Measurements from ENCODE around the gene ZNF451.

Gene ZNF451

DNA sequence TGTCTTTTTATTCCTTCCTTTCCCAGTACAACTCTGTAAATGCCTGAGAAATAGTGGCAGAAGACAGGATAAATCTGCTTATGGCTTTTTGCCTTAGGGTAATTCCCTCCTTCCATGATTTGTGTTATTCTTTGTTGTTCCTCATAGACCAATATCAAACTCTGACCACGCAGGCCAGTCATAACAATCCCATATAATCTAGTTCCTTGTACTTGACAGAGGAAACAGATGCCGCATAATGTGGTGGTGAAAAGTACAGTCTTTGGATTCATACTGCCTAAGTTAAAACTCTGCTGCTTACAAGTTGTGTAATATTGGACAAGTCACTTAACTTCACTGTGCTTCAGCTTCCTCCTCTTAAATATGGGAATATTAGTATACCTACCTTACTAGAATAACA lies 74.0 kb downstream of the ZNF451 start:
- no peak for DNase-seq

DNA sequence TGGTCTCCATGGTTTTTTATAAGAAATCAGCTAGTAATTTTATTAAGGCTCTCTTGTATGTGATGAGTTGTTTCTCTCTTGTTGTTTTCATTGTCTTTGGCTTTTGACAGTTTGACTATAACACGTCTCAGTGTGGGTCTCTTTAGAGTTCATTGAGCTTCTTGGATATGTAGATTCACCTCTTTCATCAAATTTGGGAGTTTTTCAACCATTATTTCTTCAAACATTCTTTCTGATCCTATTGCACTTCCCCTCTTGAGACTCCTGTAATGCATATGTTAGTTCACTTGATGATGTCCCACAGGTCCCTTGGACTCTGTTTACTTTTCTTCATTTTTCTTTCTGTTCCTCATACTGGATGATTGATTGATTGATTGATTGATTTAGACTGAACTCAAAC lies 75.1 kb downstream of the ZNF451 start:
- DNase-seq: no peak

DNA sequence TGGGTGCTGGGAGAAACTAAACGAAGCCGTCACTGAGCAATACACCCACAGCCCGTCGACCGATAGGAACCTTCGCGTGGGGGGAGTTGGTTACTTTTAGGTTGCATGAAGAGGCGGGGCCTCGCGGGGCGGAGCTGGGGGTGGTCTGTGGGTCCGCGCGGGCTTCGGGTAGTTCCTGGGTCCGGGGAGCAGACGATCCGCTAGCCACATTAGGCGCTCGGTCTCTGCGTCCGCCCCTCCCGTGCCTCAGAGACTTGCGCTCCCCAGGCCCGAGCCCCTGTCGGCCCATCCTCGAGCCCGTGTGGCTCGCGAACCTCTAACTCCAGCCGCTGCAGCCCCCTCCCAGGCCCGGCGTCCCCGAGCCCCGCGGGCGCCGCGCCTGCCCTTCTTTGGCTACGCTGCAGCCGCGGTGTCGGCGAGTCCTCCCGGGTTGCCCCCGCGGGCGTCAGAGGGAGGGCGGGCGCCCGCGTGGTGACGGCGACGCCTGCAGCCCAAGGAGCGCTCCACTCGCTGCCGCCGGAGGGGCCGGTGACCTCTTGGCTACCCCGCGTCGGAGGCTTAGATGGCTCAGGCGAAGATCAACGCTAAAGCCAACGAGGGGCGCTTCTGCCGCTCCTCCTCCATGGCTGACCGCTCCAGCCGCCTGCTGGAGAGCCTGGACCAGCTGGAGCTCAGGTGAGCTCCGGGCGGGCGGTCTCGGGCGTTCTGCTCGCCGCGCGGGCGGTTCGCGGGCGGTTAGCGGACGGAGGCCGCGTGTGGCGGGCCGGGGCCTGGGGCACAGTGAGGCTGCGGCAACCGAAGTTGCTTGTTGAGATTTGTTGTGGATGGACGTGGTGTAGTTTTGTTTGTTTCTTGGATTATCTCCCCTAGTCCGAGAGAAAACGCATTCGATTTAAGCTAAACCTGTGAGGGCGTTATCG lies 82.4 kb downstream of the ZNF451 start, which contains the start of gene BAG2:
TSS of gene BAG2 (plus strand) at position 191 of the 920 bp plus-strand sequence. CDS start at position 563, 372 bp downstream.
- DNase-seq: peak; percentile 58

DNA sequence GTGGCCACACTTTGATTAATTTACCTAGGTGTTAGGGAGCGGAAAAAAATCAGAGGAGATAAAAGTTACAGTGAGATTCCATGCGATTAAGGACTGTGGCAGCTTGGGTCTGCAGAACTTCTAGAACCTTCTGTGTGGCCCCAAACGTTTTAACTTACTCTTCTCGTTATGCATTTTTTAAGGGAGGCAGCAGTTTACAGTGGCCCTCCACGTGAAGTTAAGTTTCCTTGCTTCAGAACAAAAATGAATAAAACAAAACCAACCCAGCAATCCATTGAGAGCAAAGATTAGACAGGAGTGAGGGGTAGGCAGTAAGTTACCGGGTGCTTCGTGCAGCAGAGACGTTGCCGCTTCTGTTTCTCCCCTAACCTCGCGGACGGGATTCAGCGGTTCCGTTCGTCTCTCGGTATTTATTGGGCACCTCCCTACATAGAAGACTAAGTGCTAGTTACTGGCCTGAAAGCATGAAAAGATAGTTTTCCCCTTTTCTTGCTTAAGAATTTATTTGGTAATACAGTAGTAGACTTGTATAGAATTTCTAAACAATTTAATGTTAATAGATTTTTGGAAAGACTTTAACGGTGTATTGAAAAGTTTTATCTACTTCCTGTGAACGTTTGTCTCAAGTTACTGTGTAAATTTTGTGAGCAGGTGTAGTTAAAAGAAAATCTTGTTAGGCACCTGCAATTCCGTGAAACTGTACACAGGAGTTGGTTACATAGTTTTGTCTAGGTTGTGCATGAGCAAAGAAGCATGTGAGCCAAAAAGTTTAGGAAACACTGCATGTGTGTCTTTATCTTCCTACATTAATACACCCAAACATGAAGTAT lies 83.3 kb downstream of the ZNF451 start:
- no peak for DNase-seq

DNA sequence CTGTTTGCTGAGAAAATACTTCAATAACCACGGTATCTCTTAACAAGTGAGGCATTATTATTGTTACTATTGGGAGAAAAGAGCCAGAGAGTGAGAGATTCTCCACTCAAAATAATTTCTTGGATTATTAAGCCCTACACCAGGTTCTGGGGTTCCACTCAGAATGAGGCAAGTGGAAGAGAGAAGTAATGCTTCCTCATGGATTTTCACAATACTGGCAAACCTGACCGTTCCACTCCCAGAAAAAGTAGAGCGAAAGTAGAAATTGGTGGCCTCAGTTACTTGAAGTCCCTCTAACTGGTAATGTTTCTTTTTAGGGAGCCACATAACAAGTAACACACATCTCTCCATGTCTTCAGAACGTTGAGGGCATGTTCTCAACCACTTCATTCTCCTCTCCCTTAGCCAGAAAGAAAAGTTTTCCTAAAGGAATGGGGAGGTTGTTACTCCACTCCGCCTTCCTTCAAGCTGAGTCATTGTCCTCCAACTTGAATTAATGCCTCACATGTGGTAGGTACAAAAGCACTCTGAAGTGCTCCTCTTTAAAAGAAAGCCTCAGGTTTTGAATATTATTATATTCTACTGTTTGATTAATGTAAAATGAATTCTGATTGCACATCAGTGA lies 84.0 kb downstream of the ZNF451 start:
- DNase-seq: no peak

DNA sequence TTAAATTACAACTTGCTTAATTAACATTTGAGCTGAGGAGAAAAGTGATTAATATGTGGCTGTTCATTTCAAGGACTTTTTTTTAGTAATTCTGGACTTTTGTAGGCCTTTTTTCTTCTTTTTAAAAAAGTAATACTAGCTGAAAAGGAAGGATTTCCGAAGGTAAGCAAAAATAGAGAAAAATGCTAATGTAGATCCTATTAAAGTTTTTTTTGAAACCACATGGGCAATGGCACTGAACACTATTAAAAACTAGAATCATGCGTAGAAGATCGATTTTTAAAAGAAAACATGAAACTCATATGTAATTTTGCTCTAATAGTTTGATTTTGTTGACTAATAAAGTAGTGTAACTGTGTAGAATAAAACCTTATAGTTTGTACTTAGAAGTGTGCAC lies 84.5 kb downstream of the ZNF451 start:
- no peak for DNase-seq

DNA sequence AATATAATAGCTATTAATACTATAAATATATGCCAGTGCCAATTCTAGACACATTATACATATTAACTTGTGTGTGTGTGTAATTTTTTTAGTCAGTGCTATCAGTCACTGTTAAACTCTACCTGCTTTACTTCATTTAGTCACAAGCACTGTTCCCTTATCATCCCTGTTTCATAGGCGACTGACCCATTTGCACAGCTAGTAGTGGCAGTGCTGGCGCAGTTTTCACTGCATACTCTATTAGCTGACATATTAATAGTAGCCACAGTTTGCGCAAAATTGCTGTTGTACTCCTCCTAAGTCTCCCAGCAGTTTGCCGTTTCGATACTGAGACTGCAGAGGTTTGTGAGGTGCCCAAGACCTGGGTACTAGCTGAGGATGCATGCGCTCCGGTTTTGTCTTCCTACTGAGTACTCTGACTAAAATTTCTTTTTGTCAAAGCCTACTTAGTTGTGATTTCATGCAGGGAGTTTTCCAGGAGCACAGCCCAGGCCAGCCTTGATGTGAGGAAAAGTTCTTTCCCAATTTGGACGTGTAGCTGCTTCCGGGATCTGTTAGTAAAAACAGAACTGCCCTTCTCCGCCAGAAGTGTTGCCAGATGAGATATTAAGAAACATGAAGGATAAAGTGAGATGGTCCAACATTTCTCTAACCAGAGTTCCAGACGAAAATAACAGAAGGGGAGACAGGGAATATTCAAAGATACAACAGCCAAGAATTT lies 87.7 kb downstream of the ZNF451 start:
- no peak for DNase-seq

DNA sequence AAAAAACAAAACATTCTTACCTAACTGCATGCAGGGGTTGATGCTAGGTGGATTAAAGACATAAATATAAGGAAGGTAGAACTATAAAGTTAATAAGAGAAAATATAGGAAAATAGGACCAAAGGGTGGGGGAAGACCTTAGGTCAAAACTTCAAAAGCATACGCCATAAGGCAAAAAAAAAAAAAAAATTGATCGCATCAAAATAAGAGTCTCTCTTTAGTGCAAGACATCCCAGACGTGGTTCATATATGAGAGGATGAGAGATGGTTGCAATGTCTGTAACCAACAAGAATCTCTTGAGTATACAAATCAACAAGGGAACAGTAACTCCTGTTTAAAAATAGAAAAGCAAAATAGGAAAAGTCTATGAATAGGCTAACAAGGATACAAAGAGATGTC lies 90.6 kb downstream of the ZNF451 start:
- no peak for DNase-seq

DNA sequence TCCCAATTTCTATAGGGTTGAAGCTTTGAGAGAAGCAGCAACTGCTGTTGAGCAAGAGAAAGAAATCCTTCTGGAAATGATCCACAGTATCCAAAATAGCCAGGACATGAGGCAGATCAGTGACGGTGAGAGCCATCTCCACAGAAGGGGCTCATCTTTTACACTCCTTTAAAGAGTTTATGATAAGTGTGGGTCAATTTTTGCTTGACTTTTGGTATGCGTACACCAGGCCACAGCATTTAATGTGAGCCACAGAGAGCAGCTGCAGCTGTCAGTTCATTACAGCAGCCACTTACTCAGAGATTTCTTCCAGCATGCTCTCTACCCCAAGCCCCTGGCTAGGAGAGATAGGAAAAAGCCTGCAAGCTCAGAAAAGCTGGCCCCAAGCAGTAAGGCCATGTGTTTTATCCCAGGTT lies 92.0 kb downstream of the ZNF451 start:
- DNase-seq: no peak

DNA sequence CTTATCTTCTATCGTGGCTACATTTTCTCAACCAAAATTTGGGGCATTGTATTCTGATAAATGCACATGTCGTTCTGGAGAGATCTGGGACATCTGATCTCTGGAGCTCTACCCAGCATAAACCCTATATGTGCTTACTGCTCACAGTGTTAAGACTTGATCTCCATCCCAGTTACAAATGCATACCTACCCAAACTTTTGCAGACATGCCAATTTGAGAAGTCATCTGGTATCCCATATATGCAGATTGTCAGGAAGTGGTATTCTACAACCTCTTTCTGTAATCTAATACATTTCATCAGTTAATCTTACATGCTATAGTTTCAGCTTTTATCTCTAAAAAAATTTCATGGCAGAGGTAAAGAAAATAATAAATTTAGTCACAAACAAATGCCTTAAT lies 93.3 kb downstream of the ZNF451 start:
- DNase-seq: no peak

DNA sequence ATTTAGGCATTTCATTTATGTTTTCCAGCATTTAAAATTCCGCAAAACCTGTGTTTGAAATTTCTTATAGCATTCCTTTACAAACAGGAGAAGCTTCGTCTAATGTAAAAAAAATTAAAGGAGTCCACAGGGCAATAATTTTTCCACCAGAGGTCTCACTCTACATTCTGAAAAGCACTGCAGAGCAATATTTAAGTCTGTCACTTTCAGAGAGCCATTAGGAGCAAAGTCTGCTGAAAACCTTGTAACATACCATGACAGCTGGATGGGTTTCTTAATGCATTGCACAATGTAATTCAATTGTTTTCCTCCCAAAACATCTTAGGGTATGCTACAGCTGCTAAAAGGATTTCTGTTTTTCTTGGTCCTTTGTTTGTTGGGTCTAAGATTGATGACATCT lies 100.2 kb downstream of the ZNF451 start:
- no peak for DNase-seq

DNA sequence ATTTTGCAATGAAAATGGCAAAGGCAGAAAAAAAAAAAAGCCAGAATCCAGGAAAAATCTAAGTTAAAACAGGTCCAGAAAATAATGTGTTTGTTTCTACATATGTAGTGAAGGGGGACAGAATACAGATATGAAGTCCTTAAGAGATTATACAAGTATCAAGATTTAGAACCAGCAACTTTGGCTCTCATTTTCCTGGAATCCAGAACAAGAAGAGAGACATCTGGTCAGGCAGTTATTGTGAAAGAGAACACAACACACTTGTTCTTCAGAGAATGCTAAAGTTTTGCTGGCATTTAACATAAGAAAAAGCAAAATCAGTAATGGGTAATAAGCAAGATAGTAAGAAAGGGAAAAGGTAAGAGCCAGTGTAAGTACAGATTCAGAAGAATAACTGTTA lies 103.2 kb downstream of the ZNF451 start:
- no peak for DNase-seq

DNA sequence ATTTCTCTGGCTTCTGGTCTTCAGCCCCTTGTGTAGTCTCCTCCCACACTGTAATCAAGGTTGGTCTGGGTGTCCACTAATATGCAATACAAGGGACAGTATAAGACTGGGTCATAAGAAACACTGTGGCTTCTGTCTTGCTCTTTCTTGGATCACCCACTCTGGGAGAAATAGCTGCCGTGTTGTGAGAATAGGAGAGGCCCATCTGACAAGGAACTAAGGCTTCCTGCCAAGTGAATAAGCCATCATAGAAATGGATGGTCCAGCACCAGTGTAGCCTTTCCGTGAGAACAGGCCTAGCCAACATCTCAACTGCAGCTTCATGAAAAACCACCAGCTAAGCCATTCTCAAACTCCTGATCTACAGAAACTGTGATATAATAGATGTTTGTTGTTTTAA lies 105.5 kb downstream of the ZNF451 start:
- no peak for DNase-seq

DNA sequence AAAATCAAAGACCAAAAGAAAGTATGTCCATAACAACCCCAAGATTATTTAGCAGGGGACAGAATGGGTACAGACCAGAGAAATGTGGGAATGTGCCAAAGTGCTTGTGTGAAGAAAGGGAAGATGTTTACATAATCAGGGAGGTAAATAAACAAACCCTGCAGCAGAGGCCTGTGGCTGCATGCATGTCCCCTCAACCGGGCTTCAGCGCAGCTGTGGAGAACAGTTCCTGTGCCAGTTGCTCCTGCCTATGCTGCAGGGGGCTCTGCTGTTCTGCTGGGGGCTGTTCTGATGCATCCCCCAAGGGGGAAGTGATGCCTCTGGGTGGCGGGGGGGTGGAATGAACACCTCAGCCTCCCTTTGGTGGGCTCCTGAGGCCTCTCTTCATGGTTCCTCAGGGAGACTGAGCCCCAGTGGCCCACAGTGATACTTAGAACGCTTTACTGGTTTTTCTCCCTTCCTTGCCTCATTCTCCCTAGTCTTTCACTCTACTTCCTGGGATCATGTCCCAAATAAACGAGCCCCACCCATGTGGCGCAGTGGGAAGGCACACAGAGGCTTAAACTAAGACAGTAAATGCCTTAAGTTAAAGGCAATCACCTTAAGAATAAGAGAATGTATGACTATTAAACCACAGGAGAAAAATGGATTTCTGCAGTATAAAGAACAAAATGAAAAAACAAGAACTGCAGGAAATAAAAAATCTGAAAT lies 109.1 kb downstream of the ZNF451 start:
- no peak for DNase-seq

DNA sequence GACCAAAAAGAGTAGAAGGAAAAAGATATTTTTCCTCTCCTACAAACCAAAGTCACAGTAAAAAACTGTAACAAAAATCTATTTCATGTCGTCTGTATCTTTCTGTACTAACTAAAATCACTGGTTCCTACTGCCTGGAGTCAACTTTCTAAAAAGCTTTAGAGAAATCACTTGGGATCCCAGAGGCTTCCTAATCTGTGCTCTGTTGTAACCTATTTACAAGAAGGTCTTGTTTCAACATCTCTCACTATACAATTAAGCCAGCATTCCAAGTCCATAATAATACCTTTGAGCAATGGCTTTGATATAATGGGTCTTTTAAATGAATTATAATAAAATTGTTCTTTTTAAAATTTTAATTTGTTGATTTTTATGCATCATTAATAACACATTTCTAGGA lies 111.7 kb downstream of the ZNF451 start:
- no peak for DNase-seq

DNA sequence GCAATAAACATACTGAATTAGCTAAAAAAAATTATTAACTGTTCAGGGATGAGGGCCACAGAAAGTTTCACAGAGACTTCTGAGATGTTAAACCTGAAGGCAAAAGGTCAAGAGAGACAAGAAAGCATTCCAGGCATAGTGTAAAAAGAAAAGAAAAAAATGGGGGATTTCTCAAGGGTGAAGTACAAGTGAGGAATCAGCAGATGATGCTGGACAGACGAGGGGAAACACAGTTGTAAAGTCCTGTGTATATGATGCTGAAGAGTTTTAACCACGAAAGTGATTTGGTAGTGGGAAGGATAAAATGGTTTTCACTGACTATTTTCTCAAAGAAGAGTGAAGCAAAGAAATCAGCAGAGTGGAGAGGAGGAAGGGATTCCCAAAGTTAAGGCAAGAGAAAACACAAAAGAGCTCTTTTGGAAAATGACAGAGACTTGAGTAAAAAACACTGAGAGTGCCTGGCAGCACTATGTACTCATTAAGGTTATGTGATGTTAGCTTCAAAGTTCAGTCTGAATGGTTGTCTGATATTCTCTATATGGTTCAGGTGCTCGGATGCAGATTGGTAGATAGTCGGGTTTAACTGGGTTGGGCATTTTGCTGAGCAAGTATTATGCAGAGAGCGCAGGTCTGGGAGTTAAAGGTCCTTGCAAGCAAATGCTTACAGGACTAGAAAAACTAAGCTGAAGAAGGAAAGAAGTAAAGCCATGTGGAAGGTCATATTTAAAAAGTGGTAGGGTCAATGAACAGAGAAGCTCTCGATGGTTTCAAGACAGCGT lies 115.8 kb downstream of the ZNF451 start:
- no peak for DNase-seq

DNA sequence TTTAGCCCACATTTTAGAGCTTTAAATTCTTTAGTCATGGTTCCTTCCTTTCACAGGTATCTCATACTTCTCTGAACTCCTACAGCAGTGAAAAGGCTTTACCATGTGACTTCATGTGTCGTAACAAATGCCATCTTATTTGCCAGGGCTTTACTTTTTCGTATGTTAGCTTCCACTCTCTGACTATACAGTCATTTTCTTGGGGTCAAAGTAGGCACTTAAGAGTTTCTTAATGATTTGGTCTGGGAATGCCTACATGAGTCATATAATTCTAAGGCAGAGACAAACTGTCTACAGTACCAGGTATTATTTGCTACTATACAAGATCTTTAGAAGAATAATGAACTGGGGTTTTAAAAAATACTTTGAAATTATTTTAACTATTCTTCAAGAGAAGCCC lies 117.2 kb downstream of the ZNF451 start:
- DNase-seq: no peak

DNA sequence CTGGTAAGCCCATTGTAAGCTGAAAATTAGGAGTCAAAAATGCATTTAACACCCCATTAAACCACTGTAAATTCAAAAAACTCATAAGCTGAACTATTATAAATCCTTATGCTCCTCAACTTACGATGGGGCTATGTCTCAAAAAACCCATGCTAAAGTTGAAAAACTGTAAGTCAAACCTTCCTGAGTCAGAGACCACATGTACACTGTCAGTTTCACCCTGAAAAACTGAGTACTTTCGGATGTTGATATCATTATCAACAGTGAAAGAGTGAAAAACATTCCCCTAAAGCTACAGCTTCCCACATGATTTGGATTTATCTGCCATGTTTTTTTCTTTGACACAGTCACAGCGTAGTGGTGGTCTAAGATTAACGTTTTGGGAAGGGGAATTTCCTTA lies 117.9 kb downstream of the ZNF451 start:
- no peak for DNase-seq

DNA sequence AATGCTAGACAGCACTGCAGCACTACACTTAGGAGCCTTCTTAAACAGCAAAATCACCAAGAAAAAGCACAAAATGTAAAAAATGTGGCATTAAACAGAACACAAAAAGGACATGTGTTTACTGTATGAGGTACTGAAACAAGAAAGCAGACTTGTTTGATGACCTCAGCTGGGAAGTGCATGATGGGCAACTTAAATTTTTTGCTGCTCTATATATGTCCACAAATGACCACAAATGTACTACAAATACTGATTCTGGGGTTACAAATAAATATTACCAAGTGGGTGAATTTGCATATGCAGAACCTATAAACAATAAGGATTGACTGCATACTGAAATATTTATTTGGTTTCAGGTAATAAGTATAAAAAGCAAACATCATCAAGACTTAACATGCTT lies 119.0 kb downstream of the ZNF451 start:
- DNase-seq: no peak

DNA sequence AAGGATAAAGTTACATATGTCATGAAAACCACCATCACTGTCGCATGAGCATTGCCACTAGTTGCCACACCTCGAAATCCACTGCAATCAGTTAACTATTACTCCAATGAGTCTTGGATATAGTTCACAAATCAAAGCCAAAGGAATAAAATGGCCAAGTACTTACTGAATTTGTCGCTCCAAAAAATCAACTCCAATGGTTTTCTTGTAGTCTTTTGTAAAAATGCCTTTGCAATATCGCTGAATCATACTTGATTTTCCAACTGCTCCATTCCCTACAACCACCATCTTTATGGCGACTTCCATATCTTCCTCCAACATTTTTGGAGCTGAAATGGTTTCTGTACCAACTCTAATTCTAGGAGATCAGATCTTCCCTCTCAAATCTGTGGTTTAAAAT lies 120.1 kb downstream of the ZNF451 start:
- no peak for DNase-seq

DNA sequence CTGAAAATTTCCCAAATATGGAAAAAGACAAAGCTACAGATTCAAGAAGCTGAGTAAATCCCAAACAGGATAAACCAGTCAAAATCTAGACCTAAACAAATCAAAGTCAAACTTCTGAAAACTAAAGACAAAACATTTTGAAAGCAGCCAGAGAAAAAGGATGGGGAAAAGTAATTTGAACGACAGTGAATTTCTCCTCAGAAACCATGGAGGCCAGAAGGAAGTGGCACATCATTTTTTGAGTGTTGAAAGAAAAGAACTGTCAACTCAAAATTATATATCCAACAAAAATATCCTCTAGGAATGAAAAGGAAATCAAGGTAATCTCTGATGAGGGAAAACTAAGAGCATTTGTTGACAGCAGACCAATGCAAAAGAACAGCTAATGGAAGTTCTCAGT lies 125.3 kb downstream of the ZNF451 start:
- DNase-seq: no peak

Data from NCI-H1048 (cell line).